GM06990 (cell line): ENCODE results near the gene VCAN.

Source experiments
- DNase-seq: peaks from one replicate; pipeline ENCODE4 v3.0.0-alpha.2; 2011; ENCODE audit not compliant: insufficient read length; ENCODE audit errors: extremely low read depth
- H3K27me3 ChIP-seq: replicated peaks from 2 replicates; pipeline ENCODE4 v1.6.0; 2011; ENCODE audit warnings: low read length; ENCODE audit not compliant: control insufficient read depth, insufficient read depth
- H3K36me3 ChIP-seq: 2 replicates; pipeline ENCODE4 v1.5.1; 2011; ENCODE audit warnings: low read length; ENCODE audit not compliant: control insufficient read depth, insufficient read depth
- H3K4me3 ChIP-seq: replicated peaks from 2 replicates; pipeline ENCODE4 v1.5.1; 2011; ENCODE audit warnings: low read depth, mild to moderate bottlenecking, control low read depth, low read length
- TF ChIP-seq, protein P1 (sequence below): IDR thresholded peaks from 2 replicates; pipeline ENCODE4 v1.5.1; 2011; ENCODE audit warnings: low read length, control low read depth, mild to moderate bottlenecking, inconsistent platforms; ENCODE audit not compliant: insufficient read depth, poor library complexity, severe bottlenecking

Gene VCAN

DNA sequence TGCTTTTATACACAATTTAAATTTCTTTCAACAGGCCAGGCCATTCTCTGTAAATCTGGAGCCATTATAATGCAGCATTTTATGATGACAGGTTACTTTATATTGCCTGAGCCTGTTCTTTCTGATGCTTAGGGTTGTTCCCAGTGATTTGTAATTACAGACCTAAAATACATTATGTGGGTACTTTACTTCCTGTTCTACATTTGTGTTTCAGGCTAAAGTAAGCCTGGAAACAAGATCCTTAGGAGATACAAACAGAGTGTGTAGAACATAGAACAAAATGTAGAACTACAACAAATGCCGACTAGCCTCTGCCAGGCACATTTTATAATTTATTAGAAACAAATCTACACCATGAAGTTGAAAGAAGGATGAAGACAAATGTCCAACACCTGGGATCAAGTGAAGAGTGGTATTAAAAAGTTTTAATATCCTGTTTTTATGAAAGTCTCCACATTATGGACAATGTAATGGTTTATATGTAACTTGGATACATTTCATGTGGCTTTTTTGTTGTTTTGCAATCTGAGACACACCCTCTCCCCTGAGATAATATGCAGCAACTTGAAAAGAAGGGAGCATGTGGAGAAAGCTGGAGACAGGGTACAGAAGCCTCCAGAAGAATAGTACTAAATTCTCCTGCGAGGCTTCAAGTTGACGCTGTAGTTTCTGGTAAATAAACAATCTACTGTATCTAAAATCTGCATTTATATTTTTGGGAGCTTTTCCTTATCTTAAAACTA, 46.9 kb downstream of the VCAN start:
- H3K36me3 ChIP-seq: no peaks in the 10 kb centered on the region
- H3K4me3 ChIP-seq: no peak overlapping the region
- no peaks in the 10 kb centered on the region for H3K27me3 ChIP-seq
- no peak for DNase-seq
- TF ChIP-seq, protein P1, sequence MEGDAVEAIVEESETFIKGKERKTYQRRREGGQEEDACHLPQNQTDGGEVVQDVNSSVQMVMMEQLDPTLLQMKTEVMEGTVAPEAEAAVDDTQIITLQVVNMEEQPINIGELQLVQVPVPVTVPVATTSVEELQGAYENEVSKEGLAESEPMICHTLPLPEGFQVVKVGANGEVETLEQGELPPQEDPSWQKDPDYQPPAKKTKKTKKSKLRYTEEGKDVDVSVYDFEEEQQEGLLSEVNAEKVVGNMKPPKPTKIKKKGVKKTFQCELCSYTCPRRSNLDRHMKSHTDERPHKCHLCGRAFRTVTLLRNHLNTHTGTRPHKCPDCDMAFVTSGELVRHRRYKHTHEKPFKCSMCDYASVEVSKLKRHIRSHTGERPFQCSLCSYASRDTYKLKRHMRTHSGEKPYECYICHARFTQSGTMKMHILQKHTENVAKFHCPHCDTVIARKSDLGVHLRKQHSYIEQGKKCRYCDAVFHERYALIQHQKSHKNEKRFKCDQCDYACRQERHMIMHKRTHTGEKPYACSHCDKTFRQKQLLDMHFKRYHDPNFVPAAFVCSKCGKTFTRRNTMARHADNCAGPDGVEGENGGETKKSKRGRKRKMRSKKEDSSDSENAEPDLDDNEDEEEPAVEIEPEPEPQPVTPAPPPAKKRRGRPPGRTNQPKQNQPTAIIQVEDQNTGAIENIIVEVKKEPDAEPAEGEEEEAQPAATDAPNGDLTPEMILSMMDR: no peak

DNA sequence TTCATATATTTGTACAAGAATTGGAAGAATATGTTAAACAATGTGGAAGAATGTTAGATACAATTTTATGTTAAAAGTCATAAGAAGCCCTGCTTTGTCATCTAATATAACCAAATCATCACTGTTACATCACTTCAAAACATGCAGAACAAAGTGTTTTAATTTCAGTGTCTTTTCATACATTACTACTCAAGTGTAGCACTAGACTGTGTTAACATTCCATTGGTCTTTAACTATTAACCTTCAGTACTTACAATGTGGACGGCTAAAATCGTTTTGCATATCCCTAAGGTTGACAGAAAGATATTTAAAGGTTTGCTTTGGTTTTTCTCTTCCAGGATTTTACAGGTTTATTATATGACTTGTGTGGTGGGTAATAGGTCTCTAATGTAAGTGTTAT, 50.9 kb downstream of the VCAN start:
- Histone ChIP-seq H3K36me3 (no peaks in the 10 kb centered on the region), H3K4me3 (no peak overlapping the region), H3K27me3 (no peaks in the 10 kb centered on the region)
- no peak for DNase-seq
- TF ChIP-seq, protein P1: no peak

DNA sequence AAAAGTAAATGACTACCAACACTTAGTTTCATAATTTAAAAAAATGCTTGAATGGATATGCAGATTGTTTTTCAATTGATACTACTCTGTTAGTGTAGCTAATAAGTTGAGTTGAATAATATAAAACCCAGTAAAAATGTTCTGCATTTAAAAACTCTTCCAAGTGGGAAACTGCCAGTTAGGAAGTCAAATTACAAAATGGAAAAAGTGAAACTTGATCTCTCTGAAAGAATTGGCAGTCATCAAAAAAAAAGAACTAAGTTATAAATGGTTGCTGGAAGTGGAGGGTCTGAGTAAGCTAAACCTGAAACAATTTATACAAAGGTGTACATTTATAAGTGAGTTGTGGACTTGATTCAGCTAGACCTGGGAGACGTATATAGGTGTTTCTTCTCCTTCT, 52.4 kb downstream of the VCAN start:
- TF ChIP-seq, protein P1: no peak
- no peak overlapping the region for H3K4me3 ChIP-seq
- H3K36me3 ChIP-seq: no peaks in the 10 kb centered on the region
- DNase-seq: no peak
- no peaks in the 10 kb centered on the region for H3K27me3 ChIP-seq

DNA sequence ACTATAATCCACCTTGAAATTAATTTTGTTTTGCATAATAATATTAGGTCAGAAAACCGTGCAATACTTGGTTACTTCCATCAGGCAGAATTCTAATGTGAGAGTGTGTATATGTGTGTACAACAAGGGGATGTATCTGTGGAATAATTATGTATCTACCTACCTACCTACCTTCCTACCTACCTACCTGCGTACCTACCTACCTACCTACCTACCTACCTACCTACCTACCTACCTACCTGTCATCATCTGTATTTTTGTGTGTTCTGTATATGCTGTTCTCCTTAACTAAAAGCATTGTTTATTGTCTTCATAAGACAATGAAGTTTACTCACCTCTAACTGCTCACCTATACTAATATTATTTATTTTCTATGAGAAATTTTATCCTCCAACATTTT, 52.8 kb downstream of the VCAN start:
- TF ChIP-seq, protein P1: no peak
- no peak for DNase-seq
- Histone ChIP-seq H3K36me3 (no peaks in the 10 kb centered on the region), H3K4me3 (no peak overlapping the region), H3K27me3 (no peaks in the 10 kb centered on the region)

DNA sequence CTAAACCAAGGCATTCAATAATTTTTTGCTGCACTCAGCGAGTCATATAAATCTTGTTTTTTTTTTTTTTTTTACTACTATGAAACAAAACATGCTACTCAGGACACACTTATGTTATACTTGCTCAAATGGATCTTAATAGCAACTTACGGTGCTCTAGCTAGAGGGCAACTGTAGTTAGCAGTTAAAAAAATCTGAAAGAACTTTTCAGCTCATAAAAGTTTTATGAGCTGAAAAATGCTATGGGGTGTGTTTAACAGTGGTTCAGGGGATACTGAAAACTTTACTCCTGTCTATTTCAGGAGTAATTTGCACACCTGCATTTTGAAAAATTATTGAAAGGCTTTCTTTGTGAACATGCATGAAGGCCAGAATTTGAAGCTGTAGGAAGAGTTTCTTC, 53.4 kb downstream of the VCAN start:
- H3K27me3 ChIP-seq: no peaks in the 10 kb centered on the region
- no peaks in the 10 kb centered on the region for H3K36me3 ChIP-seq
- TF ChIP-seq, protein P1: no peak
- no peak for DNase-seq
- H3K4me3 ChIP-seq: no peak overlapping the region

DNA sequence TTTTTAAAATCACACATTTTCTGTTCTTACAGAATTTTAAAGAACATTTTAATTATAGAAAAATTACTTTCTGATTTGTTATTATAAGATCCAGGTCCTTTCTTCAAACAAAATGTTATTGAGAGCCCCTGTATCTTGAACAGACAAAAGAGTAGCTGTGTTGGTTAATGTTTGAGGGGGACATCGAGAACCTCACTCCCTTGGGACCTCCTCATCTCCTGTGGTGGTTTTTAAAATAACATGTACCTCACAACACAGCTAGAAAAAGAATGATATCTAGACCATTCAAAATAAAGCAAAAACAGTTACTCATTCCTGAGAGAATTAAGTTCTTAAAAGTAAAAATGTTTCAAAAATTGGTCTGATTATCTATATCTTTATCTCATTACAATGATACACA, 54.7 kb downstream of the VCAN start:
- no peak for DNase-seq
- no peak overlapping the region for H3K4me3 ChIP-seq
- H3K27me3 ChIP-seq: no peaks in the 10 kb centered on the region
- no peaks in the 10 kb centered on the region for H3K36me3 ChIP-seq
- TF ChIP-seq, protein P1: no peak
